GM12892 (cell line): Measurements from ENCODE around the gene FALEC.

Experiments
- DNase-seq: peaks from one replicate; pipeline ENCODE4 v3.0.0; 2011; ENCODE audit not compliant: insufficient read length
- FAIRE-seq: peaks from 2 replicates; lab custom pipeline; 2011; peaks lifted over from hg19 to GRCh38; lab: Jason Lieb, UNC
- POLR2A ChIP-seq: IDR thresholded peaks from 2 replicates; pipeline ENCODE4 v1.6.1; 2011; ENCODE audit warnings: low read depth, low read length, control low read depth
- POLR2AphosphoS5 ChIP-seq: IDR thresholded peaks from 2 replicates; pipeline ENCODE4 v1.6.1; 2011; ENCODE audit warnings: low read depth, low read length, control low read depth
- TAF1 ChIP-seq: IDR thresholded peaks from 2 replicates; pipeline ENCODE4 v1.6.1; 2011; ENCODE audit warnings: low read depth, mild to moderate bottlenecking, control low read depth, low read length, borderline replicate concordance

The FALEC gene

DNA sequence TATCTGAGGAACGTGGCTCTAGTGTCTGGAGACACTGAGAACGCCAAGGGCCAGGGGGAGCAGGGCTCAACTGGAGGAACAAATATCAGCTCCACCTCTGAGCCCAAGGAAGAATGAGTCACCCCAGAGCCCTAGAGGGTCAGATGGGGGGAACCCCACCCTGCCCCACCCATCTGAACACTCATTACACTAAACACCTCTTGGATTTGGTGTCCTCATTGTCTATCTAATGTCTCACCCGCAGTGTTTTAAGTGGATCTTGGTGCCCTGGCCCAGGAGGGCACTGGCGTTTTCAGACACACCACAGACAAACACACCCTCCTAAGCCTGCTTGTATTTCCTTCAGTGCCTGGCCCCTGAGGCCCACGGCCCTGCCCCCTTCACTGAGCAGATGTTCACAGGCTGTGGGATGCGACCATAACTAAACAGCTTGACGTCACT is 2.2 kb upstream of the FALEC start:
- TF ChIP-seq POLR2A (no peak), POLR2AphosphoS5 (no peak), TAF1 (no peak)
- DNase-seq = no peak
- no peak for FAIRE-seq

DNA sequence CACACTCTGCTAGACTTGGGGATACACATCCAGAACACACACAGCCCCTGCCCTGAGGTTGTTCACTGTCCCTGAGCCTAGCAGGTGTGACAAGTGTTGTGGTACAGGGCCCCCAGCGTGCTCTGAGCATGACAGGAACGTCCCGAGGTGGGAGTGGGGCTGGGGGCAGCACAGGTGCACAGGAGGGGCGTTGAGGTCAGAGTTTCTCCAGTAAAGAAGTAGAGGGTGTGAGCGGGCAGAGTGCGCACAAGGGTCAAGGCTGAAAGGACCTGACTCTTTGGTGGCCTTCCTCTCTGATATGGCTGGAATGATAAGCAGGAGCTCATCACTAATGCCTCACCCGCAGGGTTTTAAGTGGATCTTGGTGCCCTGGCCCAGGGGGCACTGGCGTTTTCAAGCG is 1.3 kb upstream of the FALEC start:
- no peak for DNase-seq
- TF ChIP-seq POLR2AphosphoS5 (no peak), TAF1 (no peak), POLR2A (no peak)
- FAIRE-seq = no peak

DNA sequence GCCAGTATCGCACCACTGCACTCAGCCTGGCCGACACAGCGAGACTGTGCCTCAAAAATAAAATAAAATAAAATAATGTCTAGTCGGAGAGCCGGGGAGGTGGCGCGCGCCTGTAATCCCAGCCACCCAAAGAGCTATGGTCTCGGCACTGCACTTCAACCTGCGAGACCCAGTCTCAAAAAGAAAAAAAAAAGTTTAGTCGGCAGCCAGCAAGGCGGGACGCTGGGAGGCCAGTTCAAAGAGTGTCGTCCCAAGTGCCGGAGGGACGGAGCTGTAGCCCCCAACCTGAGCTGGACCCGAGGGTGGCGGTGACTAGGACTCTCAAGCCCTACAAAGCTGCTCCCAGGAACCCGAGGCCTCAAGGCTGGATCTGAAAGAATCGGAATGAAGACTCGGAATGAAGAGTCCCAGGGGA is 632 bp upstream of the FALEC start:
- TF ChIP-seq POLR2A (no peak), TAF1 (no peak), POLR2AphosphoS5 (no peak)
- DNase-seq (no peak), FAIRE-seq (no peak)

DNA sequence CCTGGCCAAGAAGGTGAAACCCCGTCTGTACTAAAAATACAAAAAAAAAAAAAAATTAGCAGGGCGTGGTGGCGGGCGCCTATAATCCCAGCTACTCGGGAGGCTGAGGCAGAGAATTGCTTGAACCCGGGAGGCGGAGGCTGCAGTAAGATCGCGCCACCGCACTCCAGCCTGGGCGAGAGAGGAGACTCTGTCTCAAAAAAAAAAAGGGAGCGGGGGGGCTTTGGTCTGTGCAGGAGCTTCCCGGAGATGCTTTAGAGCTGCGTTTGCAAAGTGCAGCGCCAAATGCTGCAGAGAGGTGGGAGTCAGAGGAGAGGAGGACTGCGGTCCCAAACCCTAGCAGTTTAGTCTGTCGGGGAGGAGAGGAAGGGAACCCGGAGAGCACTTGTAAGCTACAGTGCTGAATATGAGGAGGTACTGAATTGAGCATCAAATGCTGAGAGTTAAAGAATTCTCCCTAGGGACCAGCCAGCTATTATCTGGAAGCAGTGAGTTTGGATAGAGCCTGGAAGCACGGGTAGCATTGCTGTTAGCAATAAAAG is 569 bp downstream of the FALEC start:
- FAIRE-seq = no peak
- TF ChIP-seq POLR2A = no peak
- TF ChIP-seq POLR2AphosphoS5 = no peak
- no peak for TF ChIP-seq TAF1
- no peak for DNase-seq

DNA sequence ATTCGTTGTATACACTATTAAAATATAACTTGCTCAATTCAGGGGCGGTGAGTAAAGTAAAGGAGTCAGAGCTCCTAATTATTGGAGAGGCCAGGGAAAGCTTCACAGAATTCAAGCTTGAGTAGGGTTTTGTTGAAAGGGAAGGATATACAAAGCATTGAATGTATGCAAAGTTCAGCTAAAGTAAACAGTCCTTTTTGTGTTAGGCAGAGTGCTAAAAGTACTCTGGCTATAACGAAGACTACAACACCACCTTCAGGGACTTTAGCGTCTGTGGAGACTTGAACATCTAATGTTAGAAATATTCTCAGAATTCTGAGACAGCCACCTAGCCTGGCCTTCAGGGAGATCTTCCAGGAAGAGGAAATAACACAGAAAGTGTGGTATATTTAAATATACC is 1.1 kb downstream of the FALEC start:
- no peak for FAIRE-seq

DNA sequence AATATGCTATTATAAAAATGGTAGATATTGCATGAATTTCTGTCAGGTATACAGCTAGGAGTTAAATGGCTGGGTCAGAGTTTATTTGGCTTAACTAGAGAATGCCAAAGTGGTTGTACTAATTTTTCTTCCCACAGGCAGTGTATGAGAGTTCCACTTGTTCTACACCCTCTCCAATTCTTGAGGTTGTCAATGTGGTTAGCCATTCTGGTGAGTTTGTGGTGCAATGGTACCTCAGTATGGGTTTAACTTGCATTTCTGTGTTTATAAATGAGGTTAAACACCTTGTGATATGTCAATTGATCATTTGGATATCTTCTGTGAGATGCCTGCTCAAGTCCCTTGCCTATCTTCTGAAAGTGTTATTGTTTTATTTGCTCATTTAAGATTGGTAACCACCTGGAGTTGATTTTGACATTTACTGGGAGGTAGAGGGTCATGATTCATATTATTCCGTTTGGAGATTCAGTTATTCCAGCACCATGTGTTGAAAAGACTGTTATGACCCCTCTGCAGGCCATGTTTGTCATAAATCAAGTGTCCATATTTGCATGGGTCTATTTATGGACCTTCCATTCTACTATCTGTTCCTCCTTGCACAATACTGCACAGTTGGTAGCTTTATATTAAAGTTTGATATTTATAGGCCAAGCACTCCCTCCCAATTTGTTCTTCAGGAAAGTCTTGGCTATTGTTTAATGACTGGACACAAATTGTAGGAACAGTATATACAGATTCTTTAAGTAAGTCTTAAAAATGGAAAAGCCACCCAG is 5.8 kb downstream of the FALEC start:
- DNase-seq (no peak), FAIRE-seq (no peak)
- TF ChIP-seq POLR2AphosphoS5 (no peak), TAF1 (no peak), POLR2A (no peak)

More for the DNA sequence above, 1.1 kb downstream of the FALEC start:
- no peak for DNase-seq
- TF ChIP-seq TAF1 = no peak

DNA sequence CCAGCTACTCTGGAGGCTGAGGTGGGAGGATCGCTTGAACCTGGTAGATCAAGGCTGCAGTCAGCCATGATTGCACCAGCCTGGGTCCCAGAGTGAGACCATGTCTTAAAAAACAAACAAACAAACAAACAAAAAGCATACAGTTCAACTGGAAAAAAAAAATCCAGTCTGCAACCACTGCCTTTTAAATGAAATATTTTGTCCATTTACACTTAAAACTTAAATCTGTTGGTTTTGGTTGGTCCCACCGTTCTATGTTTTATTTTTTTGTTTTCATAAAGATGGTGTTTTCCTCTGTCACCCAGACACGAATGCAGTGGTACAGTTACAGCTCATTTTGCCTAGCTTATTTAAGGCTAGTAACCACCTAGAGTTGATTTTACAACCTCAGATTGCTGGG is 9.8 kb downstream of the FALEC start:
- TF ChIP-seq POLR2A (no peak), TAF1 (no peak), POLR2AphosphoS5 (no peak)
- DNase-seq = no peak
- no peak for FAIRE-seq

DNA sequence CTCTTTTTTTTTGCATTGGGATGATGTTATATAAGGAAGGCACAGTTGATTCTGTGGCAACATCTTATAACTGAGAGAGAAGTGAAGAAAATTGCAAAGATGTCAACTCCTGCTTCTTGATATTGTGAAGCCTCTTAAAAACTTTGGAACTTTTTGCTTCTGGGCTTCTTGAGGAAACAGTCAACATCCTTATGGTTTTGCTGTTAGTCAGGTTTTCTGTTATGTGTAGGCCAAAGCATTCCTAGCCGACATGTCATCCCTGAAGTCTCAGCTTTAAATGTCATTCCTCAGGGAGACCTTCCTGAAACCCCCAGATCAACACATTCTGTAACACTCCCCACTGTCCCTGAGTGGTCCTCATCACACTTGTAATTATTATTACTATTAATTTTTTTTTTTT is 12.6 kb downstream of the FALEC start:
- TF ChIP-seq TAF1 (no peak), POLR2AphosphoS5 (no peak), POLR2A (no peak)
- FAIRE-seq (no peak), DNase-seq (no peak)

DNA sequence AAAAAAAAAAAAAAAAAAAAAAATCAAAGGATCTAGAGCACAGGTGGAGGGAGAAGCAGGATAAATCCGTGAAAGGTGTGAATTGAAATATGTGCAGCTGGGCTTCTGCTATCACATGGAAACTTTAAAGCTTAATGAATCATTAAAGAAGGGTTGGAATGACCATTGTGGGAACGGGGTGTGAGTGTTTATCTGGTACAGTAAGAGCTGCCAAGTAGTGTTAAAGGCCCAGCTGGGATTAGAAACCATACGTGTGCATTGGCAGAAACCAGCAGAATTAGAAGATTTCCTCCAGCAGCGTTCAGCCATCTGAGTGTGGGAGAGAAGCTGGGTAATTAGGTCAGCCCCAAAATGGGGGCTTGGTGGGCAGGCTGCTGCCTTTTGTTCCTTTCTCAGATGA is 13.5 kb downstream of the FALEC start:
- FAIRE-seq = no peak
- no peak for DNase-seq
- TF ChIP-seq POLR2A (no peak), POLR2AphosphoS5 (no peak), TAF1 (no peak)

DNA sequence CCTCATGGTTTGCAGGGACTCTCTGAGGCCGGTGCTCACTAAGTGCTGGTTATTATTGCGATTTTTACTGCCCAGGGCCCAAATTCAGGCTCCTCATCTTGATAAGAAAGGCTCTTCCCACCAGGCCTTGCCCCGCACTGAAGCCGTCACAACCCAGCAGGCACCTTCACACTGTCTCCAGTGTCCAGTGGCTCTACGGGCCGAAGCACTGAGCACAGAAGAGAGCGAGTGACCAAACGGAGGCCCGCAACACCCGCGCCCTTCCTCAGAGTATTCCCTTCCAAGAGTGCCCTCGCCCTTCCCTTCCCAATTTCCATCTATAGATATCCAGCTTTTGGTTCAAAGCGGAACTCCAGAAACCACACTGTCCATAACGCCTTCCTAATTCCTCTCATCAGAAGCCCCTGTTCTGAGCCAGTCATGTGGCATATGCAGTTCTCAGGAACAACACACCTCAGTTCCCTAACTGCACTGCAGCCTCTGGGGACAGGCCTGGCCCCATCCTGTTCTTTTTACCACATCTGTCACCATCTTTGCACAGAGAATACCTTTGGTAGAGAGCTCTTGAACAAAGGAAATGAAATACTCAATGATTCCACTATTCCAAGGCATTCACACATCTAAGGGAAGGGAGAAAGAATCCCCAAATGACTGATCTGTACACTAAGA is 15.1 kb downstream of the FALEC start:
- DNase-seq (no peak), FAIRE-seq (no peak)
- TF ChIP-seq POLR2AphosphoS5 (no peak), TAF1 (no peak), POLR2A (no peak)

DNA sequence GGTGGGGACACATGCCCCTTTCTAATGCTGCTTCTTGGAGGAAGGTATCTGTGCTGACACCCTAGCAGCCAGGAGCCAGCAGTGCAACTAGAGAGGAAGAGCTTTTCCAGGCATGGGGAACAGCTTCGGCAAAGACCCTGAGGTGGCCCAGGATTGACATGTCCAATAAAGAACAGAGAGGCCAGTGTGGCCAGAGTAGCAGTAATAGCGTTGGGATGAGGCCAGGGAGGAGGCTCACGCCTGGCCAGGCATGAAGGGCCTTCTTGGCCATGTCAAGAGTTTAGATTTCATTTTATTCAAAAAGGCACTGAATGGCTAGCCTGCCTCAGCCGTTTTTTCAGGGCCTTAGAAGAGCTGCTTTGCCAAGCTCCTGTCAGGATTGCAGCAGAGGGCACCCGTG is 17.3 kb downstream of the FALEC start:
- no peak for TF ChIP-seq POLR2AphosphoS5
- no peak for TF ChIP-seq TAF1
- no peak for TF ChIP-seq POLR2A
- DNase-seq (no peak), FAIRE-seq (no peak)

DNA sequence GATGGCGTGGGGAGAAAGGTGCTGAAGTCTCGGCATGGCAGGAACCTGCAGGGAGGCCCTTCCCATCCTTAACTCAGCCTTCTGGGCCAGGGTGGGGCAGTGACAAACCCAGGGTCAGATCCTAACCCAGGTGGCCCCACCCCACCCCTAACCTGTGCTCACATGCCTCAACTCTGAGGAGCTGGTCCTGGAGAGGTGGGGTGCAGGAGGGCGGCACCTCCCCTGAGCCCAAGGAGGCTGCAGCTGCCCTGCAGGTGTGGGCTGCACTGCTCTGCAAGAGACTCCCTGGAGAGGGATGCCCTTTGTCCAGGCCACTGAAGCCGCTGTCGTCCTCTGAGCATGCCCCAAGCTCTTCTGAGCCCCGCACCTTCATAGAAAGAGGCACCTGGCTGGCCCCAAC is 18.4 kb downstream of the FALEC start:
- no peak for FAIRE-seq
- no peak for TF ChIP-seq POLR2AphosphoS5
- no peak for TF ChIP-seq POLR2A
- no peak for TF ChIP-seq TAF1
- DNase-seq = no peak
